Measurements from ENCODE around the gene PRKAG2.

The PRKAG2 gene

DNA sequence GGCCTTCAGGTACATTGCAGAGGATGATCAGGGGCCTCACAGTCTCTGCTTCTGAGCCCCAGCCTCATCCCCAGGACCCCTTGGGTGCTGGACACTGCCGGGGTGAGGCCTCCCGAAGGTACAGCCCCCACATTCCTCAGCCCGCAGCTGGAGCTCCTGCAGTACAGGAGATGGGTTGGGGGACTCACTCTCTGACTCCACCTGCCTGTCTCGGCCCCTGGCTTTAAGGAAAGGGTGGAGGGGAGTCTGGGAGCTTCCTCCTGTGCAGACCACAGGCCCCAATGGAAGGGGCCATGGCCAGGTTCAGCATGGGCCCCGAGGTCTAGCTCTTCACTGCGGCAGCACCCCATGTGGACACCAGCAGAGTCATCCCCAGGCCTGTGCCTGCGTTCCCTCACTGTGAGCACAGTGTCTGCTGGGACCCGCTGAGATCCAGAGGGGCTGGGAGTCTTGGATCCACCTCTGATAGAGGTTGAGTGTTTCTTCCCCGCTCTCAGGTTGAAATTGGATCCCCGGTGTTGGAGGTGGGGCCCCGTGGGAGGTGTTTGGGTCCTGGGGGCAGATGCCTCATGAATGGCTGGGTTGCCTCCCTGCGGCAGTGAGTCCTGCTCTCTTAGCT lies 99.9 kb downstream of the PRKAG2 start:
- no peaks in the 10 kb centered on the region for H3K79me2 ChIP-seq (ENCODE audit: insufficient read depth, low read length)
- no peak overlapping the region for H3K4me2 ChIP-seq (ENCODE audit: low read length)
- TF ChIP-seq, protein P1, sequence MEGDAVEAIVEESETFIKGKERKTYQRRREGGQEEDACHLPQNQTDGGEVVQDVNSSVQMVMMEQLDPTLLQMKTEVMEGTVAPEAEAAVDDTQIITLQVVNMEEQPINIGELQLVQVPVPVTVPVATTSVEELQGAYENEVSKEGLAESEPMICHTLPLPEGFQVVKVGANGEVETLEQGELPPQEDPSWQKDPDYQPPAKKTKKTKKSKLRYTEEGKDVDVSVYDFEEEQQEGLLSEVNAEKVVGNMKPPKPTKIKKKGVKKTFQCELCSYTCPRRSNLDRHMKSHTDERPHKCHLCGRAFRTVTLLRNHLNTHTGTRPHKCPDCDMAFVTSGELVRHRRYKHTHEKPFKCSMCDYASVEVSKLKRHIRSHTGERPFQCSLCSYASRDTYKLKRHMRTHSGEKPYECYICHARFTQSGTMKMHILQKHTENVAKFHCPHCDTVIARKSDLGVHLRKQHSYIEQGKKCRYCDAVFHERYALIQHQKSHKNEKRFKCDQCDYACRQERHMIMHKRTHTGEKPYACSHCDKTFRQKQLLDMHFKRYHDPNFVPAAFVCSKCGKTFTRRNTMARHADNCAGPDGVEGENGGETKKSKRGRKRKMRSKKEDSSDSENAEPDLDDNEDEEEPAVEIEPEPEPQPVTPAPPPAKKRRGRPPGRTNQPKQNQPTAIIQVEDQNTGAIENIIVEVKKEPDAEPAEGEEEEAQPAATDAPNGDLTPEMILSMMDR (IDR thresholded peaks at IDR 0.05; ENCODE audit: low read length) = no peak
- no peak for TF ChIP-seq EZH2 (IDR thresholded peaks at IDR 0.05; ENCODE audit: borderline replicate concordance, low read length)
- no peak overlapping the region for H3K4me3 ChIP-seq (ENCODE audit: low read depth, low read length, poor library complexity, severe bottlenecking)
- no peaks in the 10 kb centered on the region for H3K9me2 ChIP-seq (ENCODE audit: low read depth, low read length)
- no peaks in the 10 kb centered on the region for H3F3A ChIP-seq (ENCODE audit: insufficient read depth, low read length)
- no peaks in the 10 kb centered on the region for H4K20me1 ChIP-seq (ENCODE audit: insufficient read depth, low read length)
- H3K9me3 ChIP-seq (ENCODE audit: low read length) = peaks cover 3% of the 10 kb centered on the region; the same call in 1 of the 2 replicates
- no peak overlapping the region for H3K9ac ChIP-seq (ENCODE audit: low read length)
- H3K36me3 ChIP-seq (ENCODE audit: insufficient read depth, low read length) = no peaks in the 10 kb centered on the region
- no peaks in the 10 kb centered on the region for H3K4me1 ChIP-seq (ENCODE audit: insufficient read depth, low read length, severe bottlenecking)
- H3K27me3 ChIP-seq (ENCODE audit: insufficient read depth, low read length) = peaks cover 17% of the 10 kb centered on the region; the same call in 1 of the 2 replicates
- no peak overlapping the region for H2AFZ ChIP-seq (ENCODE audit: low read length)
- H3K27ac ChIP-seq (ENCODE audit: low read depth, low read length, poor library complexity, severe bottlenecking) = no peak overlapping the region

DNA sequence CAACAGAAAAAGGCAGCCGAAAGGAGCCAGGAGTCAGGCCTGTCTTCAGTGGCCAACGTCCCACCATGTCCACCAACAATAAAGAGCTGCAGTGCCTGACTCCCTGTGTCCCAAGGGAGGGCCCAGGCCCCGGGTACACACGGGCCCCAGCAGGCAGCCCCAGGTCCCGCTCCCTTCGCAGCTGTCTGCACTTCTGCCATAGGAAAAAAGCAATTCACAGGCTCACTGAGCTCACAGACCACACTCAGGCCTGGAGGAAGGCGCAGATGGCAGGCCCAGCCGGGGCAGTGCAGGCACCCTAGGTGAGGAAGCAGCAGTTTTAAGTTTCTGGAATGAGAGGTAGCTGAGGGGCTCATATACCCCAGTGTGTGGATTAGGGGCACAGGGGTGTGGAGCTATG lies 100.5 kb downstream of the PRKAG2 start:
- no peaks in the 10 kb centered on the region for H3K4me1 ChIP-seq (ENCODE audit: insufficient read depth, low read length, severe bottlenecking)

DNA sequence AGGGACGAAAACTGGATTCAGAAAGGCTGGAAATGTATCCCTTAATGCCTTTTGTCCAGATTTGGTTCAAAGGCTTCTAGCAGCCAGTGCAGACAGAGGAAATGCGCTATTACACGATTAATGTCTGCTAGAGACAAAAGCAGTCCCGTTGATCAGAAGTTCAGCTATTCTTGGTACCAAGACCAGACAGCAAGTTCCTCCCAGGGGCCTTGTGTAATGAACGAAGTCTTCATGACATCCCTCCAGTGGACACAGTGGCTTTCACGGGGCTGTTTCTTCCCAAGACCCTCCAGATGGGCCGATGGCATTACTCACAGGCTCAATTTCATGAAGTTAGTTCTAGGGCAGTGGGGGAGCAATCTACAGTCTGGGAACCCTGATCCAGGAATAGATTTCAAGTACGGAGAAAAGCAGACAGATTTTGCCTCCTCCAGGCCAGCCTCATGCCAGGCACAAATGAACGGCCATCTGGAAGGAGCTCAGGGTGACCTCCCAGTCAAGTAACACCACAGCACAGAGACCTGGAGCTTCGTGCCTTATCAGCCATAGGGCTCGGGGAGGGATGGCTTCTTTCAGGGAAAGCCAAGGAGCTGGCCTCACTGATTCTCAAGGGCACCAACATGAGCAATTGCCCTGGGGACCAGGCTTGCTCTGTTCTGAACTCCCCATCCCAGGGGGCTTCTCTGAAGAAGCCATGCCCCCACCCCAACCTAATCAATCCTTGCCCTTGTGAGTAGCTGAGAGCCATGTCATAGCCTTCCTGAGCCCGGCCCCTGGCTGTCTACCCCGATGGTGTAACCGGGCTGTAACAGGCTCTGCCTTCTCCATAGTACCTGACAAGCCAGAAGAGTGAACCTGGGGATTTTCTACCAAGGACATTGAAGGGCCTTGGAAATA lies 101.1 kb downstream of the PRKAG2 start:
- Histone ChIP-seq H3K36me3 (ENCODE audit: insufficient read depth, low read length) (no peaks in the 10 kb centered on the region), H3F3A (ENCODE audit: insufficient read depth, low read length) (no peaks in the 10 kb centered on the region), H3K79me2 (ENCODE audit: insufficient read depth, low read length) (no peaks in the 10 kb centered on the region), H3K9ac (ENCODE audit: low read length) (no peak overlapping the region), H3K4me3 (ENCODE audit: low read depth, low read length, poor library complexity, severe bottlenecking) (no peak overlapping the region), H3K9me2 (ENCODE audit: low read depth, low read length) (no peaks in the 10 kb centered on the region), H3K4me1 (ENCODE audit: insufficient read depth, low read length, severe bottlenecking) (no peaks in the 10 kb centered on the region), H3K27ac (ENCODE audit: low read depth, low read length, poor library complexity, severe bottlenecking) (no peak overlapping the region), H2AFZ (ENCODE audit: low read length) (no peak overlapping the region), H3K27me3 (ENCODE audit: insufficient read depth, low read length) (peaks cover 21% of the 10 kb centered on the region; the same call in 1 of the 2 replicates), H3K4me2 (ENCODE audit: low read length) (no peak overlapping the region), H3K9me3 (ENCODE audit: low read length) (peaks cover 3% of the 10 kb centered on the region; the same call in 1 of the 2 replicates), H4K20me1 (ENCODE audit: insufficient read depth, low read length) (no peaks in the 10 kb centered on the region)
- TF ChIP-seq, protein P1 (IDR thresholded peaks at IDR 0.05; ENCODE audit: low read length) = no peak
- TF ChIP-seq EZH2 (IDR thresholded peaks at IDR 0.05; ENCODE audit: borderline replicate concordance, low read length) = no peak

More for the DNA sequence above, 100.5 kb downstream of the PRKAG2 start:
- Histone ChIP-seq H3K9me3 (ENCODE audit: low read length) (peaks cover 3% of the 10 kb centered on the region; the same call in 1 of the 2 replicates), H3K9ac (ENCODE audit: low read length) (no peak overlapping the region), H3F3A (ENCODE audit: insufficient read depth, low read length) (no peaks in the 10 kb centered on the region), H3K4me3 (ENCODE audit: low read depth, low read length, poor library complexity, severe bottlenecking) (no peak overlapping the region), H3K79me2 (ENCODE audit: insufficient read depth, low read length) (no peaks in the 10 kb centered on the region), H4K20me1 (ENCODE audit: insufficient read depth, low read length) (no peaks in the 10 kb centered on the region), H3K4me2 (ENCODE audit: low read length) (no peak overlapping the region), H3K36me3 (ENCODE audit: insufficient read depth, low read length) (no peaks in the 10 kb centered on the region), H3K27ac (ENCODE audit: low read depth, low read length, poor library complexity, severe bottlenecking) (no peak overlapping the region), H2AFZ (ENCODE audit: low read length) (no peak overlapping the region), H3K27me3 (ENCODE audit: insufficient read depth, low read length) (peaks cover 21% of the 10 kb centered on the region; the same call in 1 of the 2 replicates), H3K9me2 (ENCODE audit: low read depth, low read length) (no peaks in the 10 kb centered on the region)
- TF ChIP-seq, protein P1 (IDR thresholded peaks at IDR 0.05; ENCODE audit: low read length) = no peak
- TF ChIP-seq EZH2 (IDR thresholded peaks at IDR 0.05; ENCODE audit: borderline replicate concordance, low read length) = no peak

Data from OCI-LY1 (cell line).